Measurements from ENCODE around the gene SLC10A3. TPM values are rescaled to one million over a fixed set of nuclear protein-coding genes. Genes with fewer than 3 reads are reported as not detected.
A peak's percentile ranks its signal among the peaks of the same experiment; 100 is the strongest.

SLC10A3 gene, protein sequence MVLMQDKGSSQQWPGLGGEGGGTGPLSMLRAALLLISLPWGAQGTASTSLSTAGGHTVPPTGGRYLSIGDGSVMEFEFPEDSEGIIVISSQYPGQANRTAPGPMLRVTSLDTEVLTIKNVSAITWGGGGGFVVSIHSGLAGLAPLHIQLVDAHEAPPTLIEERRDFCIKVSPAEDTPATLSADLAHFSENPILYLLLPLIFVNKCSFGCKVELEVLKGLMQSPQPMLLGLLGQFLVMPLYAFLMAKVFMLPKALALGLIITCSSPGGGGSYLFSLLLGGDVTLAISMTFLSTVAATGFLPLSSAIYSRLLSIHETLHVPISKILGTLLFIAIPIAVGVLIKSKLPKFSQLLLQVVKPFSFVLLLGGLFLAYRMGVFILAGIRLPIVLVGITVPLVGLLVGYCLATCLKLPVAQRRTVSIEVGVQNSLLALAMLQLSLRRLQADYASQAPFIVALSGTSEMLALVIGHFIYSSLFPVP
- polyA plus RNA-seq (2013, experiment 1 of 2): 17.3 TPM
- polyA plus RNA-seq (2013, experiment 2 of 2): 14.2 TPM

DNA sequence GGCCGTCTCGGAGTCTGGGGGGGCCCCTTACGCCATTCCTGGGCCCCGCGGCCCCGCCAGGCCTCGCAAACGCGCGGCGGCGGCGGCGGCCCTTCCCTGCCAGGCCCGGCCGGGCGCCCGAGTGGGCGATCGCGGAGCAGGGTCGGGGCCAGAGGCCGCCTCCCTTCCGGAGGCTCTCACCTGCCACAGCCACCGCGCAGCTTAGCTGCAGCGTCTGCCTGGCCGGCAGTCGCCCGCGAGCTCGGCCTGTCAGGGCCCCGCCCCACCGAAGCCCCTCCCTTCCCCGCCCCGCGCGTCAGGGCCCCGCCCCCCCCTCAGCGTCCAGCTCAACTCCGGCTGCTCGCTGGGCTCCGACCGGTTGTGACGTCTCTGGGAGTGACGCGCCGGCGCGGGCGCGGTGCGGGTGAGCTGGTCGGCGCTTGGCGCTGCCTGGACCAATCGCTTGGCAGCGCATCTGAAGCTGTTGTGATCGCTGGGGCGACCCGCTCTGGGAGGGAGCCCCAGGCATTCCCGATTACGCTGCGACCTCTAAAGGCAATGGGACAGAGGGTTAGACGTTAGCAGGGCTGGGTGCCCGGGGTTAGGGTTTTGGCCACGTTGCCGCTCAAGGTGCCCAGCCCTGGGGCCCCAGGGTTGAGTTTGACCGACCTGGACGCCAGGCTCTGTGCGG, at the start of gene SLC10A3:
SLC10A3 (minus strand) TSS at position 216 of the 670 bp plus-strand sequence. CDS start 1,689 bp downstream, outside the sequence.
- Histone ChIP-seq H3K4me3 (ENCODE audit: extremely low read depth, insufficient read depth, low read length, poor library complexity, severe bottlenecking) (peak within 1 kb of the TSS; percentile 47), H3K27ac (ENCODE audit: low read depth, low read length, severe bottlenecking) (peak within 1 kb of the TSS; percentile 86), H3K4me1 (ENCODE audit: control insufficient read depth, insufficient read depth, low read length, poor library complexity, severe bottlenecking) (no peaks in the 10 kb centered on the region), H3K9me3 (ENCODE audit: control insufficient read depth, low read length) (no peaks in the 10 kb centered on the region), H3K36me3 (ENCODE audit: control insufficient read depth, insufficient read depth, low read length) (peaks cover 12% of the 10 kb centered on the region)
- 0% methylated on average over 19 to 20 of the region's 71 CpGs for WGBS, 2 experiments (ENCODE audit: insufficient coverage in 2 of 2)

DNA sequence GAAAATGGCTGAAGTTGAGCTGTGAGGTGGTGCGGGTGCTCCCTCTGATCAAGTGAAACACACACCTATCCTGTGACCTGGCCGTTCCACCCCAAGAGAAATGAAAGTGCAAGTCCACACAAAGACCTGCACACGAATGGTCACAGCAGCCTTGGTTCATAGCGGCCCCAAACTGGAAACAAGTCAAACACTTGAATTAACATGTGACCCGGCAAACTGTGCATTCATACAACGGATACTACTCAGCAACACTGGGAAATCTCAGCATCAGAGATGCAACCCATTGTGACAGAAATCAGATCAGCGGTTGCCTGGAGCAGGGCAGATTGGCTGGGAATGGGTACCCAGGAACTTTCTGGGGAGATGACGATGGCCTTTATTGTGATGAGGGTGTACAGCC, 48.6 kb upstream of the SLC10A3 start:
- peaks cover 16% of the 10 kb centered on the region for H3K4me1 ChIP-seq (ENCODE audit: control insufficient read depth, insufficient read depth, low read length, poor library complexity, severe bottlenecking)
- no peak overlapping the region for H3K27ac ChIP-seq (ENCODE audit: low read depth, low read length, severe bottlenecking)
- H3K36me3 ChIP-seq (ENCODE audit: control insufficient read depth, insufficient read depth, low read length): peaks cover 15% of the 10 kb centered on the region
- no peak overlapping the region for H3K4me3 ChIP-seq (ENCODE audit: extremely low read depth, insufficient read depth, low read length, poor library complexity, severe bottlenecking)
- 92 to 97% methylated on average over 2 to 4 of the region's 8 CpGs for WGBS, 2 experiments (ENCODE audit: insufficient coverage in 2 of 2)
- H3K9me3 ChIP-seq (ENCODE audit: control insufficient read depth, low read length): no peaks in the 10 kb centered on the region

DNA sequence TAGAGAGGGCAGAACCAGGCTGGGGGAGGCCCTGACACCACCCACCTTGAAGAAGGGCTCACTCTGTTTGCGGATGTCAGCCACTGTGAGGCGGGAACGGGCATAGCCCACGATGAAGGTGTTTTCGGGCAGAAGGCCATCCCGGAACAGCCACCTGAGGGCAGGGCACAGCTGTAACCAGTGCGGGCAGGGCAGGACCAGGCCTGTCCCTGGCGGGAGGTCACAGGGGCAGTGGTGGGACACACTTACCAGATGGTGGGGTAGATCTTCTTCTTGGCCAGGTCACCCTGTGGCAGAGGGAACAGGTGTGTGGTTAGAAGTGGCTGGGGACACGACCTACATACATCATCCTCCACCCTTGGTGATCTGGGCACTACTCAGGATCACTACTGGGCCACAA, 45.5 kb upstream of the SLC10A3 start:
- Histone ChIP-seq H3K27ac (ENCODE audit: low read depth, low read length, severe bottlenecking) (no peak overlapping the region), H3K4me3 (ENCODE audit: extremely low read depth, insufficient read depth, low read length, poor library complexity, severe bottlenecking) (no peak overlapping the region), H3K36me3 (ENCODE audit: control insufficient read depth, insufficient read depth, low read length) (peaks cover 31% of the 10 kb centered on the region), H3K4me1 (ENCODE audit: control insufficient read depth, insufficient read depth, low read length, poor library complexity, severe bottlenecking) (peaks cover 6% of the 10 kb centered on the region), H3K9me3 (ENCODE audit: control insufficient read depth, low read length) (no peaks in the 10 kb centered on the region)
- 95 to 98% methylated on average over 4 to 6 of the region's 9 CpGs for WGBS, 2 experiments (ENCODE audit: insufficient coverage in 2 of 2)

DNA sequence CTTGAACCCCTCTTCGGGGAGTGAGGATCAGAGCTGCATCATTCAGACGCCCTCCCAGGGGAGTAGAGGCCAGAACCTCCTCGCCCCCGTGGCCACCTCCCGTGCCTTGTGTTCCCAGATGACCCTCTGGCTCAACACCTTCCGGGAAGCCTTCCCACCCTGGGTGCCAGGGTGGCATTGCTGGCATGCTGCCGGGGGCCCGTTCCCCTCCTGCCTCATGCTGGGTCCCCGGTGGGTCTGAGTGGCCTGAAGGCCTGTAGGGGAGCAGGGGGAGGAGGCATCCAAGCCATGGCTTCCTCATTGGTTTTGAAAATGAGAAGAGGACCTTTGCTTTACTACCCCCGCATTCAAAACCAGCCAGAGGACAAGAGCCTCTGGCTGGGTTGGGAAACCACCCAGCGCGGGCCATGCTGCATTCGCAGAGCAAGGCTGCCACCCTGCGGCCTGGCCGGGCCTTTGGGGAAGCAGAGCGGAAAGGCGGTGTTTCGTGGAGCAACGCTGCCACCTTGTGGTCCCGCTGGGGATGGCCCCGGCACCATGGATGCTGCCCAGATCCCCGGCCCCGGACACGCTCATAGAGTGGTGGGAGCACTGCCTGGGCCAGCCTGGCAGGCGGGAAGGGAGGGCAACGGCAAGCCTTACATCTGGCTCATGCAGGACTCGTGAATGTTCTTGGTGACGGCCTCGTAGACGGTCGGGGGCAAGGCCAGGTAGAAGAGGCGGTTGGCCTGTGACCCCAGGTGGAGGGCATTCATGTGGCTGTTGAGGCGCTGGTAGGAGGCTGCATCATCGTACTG, 44.3 kb upstream of the SLC10A3 start:
- no peak overlapping the region for H3K27ac ChIP-seq (ENCODE audit: low read depth, low read length, severe bottlenecking)
- peaks cover 11% of the 10 kb centered on the region for H3K4me1 ChIP-seq (ENCODE audit: control insufficient read depth, insufficient read depth, low read length, poor library complexity, severe bottlenecking)
- H3K36me3 ChIP-seq (ENCODE audit: control insufficient read depth, insufficient read depth, low read length): peaks cover 31% of the 10 kb centered on the region
- H3K4me3 ChIP-seq (ENCODE audit: extremely low read depth, insufficient read depth, low read length, poor library complexity, severe bottlenecking): no peak overlapping the region
- WGBS, 2 experiments (ENCODE audit: insufficient coverage in 2 of 2): 26 to 62% methylated on average over 14 to 15 of the region's 34 CpGs
- no peaks in the 10 kb centered on the region for H3K9me3 ChIP-seq (ENCODE audit: control insufficient read depth, low read length)

DNA sequence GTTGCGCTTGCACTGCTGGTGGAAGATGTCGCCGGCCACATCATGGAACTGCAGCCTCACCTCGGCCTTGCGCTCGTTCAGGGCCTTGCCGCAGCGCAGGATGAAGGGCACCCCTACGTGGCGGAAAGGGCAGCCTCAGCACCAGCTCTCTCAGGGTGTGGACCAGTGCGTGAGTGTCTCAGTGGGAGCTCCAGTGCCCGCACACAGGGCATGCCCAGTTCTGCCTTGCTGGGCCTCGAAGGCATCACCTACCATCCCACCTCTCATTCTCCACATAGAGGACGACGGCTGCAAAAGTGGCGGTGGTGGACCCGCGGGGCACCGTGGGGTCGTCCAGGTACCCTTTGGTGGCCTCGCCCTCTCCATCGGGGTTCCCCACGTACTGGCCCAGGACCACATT, 42.3 kb upstream of the SLC10A3 start:
- Histone ChIP-seq H3K4me3 (ENCODE audit: extremely low read depth, insufficient read depth, low read length, poor library complexity, severe bottlenecking) (no peak overlapping the region), H3K36me3 (ENCODE audit: control insufficient read depth, insufficient read depth, low read length) (peaks cover 26% of the 10 kb centered on the region), H3K9me3 (ENCODE audit: control insufficient read depth, low read length) (no peaks in the 10 kb centered on the region), H3K4me1 (ENCODE audit: control insufficient read depth, insufficient read depth, low read length, poor library complexity, severe bottlenecking) (peaks cover 11% of the 10 kb centered on the region), H3K27ac (ENCODE audit: low read depth, low read length, severe bottlenecking) (no peak overlapping the region)
- 97 to 98% methylated on average over 4 to 14 of the region's 23 CpGs for WGBS, 2 experiments (ENCODE audit: insufficient coverage in 2 of 2)

DNA sequence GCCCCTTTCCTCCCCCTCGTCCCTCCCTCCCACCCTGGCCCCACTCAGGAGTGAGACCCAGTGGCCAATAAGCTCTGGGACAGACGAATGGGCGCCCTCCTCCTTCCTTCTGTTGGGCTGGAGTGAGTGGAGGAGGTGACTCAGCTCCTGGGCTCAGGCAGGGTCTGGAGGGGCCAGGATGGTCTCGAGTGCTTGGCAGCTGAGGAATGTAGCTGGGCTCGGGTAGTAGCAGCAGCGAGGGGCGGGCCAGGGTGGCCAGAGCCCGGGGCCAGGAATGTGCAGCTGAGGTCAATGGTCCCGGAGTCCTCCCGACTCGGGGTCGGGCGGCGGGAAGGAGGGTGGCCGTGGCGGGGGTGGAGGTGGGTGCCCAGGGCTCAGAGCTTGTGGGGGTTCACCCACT, 41.2 kb upstream of the SLC10A3 start:
- peak overlapping the region; percentile 66 for H3K27ac ChIP-seq (ENCODE audit: low read depth, low read length, severe bottlenecking)
- H3K4me3 ChIP-seq (ENCODE audit: extremely low read depth, insufficient read depth, low read length, poor library complexity, severe bottlenecking): no peak overlapping the region
- peaks cover 26% of the 10 kb centered on the region for H3K36me3 ChIP-seq (ENCODE audit: control insufficient read depth, insufficient read depth, low read length)
- H3K4me1 ChIP-seq (ENCODE audit: control insufficient read depth, insufficient read depth, low read length, poor library complexity, severe bottlenecking): peaks cover 11% of the 10 kb centered on the region
- WGBS, 2 experiments (ENCODE audit: insufficient coverage in 2 of 2): 55% methylated on average over 4 of the region's 16 CpGs; no CpG with 5 or more reads in 1 of the 2 experiments
- no peaks in the 10 kb centered on the region for H3K9me3 ChIP-seq (ENCODE audit: control insufficient read depth, low read length)

DNA sequence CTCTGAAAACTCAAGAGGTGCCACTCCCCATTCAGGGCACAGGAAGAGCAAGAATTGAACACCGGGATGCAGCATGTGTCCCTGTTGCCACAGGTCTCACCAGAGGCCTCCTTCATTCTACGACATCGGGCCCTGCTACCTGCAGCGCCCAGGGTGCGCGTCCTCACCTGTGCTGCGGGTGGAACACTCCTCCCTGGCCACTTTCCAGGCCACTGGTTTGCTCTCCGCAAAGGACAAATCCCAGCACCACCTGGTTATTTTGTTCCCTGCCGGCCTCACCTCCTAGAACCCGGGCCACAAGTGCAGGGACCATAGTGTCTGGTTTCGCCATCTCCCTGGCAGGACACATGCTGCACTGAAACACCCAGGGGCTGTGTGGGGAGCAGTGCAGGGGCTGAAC, 39.9 kb upstream of the SLC10A3 start:
- Histone ChIP-seq H3K4me1 (ENCODE audit: control insufficient read depth, insufficient read depth, low read length, poor library complexity, severe bottlenecking) (peaks cover 11% of the 10 kb centered on the region), H3K27ac (ENCODE audit: low read depth, low read length, severe bottlenecking) (no peak overlapping the region), H3K9me3 (ENCODE audit: control insufficient read depth, low read length) (no peaks in the 10 kb centered on the region), H3K36me3 (ENCODE audit: control insufficient read depth, insufficient read depth, low read length) (peaks cover 21% of the 10 kb centered on the region), H3K4me3 (ENCODE audit: extremely low read depth, insufficient read depth, low read length, poor library complexity, severe bottlenecking) (no peak overlapping the region)
- WGBS, 2 experiments (ENCODE audit: insufficient coverage in 2 of 2): 95% methylated on average over 11 of the region's 11 CpGs; no CpG with 5 or more reads in 1 of the 2 experiments

DNA sequence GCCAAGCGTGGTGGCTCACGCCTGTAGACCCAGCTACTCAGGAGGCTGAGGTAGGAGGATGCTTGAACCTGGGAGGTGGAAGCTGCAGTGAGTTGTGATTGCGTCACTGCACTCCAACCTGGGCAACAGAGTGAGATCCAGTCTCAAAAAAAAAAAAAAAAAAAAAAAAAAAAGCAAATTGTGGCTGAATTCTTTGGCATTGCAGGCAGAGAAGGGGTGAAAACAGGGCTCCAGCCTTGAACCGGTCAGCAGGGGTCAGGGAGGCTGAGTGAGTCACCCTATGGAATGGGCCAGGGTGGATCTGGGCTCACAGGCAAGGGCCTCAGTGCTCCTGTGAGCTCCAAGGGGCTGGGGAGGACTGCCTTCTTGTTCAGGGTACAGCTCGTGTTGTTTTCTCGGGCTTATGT, 38.8 kb upstream of the SLC10A3 start:
- Histone ChIP-seq H3K27ac (ENCODE audit: low read depth, low read length, severe bottlenecking) (no peak overlapping the region), H3K9me3 (ENCODE audit: control insufficient read depth, low read length) (no peaks in the 10 kb centered on the region), H3K4me3 (ENCODE audit: extremely low read depth, insufficient read depth, low read length, poor library complexity, severe bottlenecking) (no peak overlapping the region), H3K36me3 (ENCODE audit: control insufficient read depth, insufficient read depth, low read length) (peaks cover 17% of the 10 kb centered on the region), H3K4me1 (ENCODE audit: control insufficient read depth, insufficient read depth, low read length, poor library complexity, severe bottlenecking) (peaks cover 8% of the 10 kb centered on the region)
- WGBS, 2 experiments (ENCODE audit: insufficient coverage in 2 of 2): 94 to 100% methylated on average over 2 to 4 of the region's 6 CpGs

DNA sequence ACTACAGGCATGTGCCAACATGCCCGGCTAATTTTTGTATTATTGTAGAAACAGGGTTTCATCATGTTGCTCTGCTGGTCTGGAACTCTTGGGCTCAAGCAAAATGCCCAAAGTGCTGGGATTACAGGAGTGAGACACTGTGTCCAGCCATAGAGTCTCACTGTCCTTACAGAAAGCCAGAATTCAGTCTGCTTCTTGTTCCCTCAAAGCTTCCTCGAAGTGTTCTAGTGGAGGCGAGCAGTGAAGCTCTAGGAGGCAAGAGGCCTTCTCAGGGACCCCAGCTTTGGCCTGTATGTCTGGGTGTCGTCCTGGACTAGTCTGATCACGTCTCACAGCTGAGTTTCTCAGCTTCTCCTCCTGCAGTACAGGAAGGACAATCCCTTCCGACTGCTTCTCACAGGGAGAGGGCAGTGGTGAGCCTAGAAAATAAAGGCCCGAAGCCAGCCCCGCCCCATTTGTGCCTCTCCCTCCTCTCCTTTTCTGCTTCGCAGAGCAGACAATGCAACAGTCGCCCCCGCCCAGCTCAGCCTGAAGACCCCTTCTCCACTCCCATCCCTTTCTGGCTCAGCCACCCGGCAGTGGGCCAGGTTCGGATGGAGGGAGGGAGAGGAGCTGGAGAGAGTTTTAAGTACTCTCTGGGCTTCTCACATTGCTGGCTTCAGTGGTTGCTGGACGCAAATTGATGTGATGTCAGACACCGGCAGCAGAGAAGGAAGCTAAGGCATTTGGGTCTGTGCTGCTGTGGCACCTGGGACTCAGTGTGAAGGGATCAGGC, 36.7 kb upstream of the SLC10A3 start:
- H3K27ac ChIP-seq (ENCODE audit: low read depth, low read length, severe bottlenecking): peak overlapping the region; percentile 59
- no peaks in the 10 kb centered on the region for H3K36me3 ChIP-seq (ENCODE audit: control insufficient read depth, insufficient read depth, low read length)
- no peaks in the 10 kb centered on the region for H3K9me3 ChIP-seq (ENCODE audit: control insufficient read depth, low read length)
- no peak overlapping the region for H3K4me3 ChIP-seq (ENCODE audit: extremely low read depth, insufficient read depth, low read length, poor library complexity, severe bottlenecking)
- peaks cover 8% of the 10 kb centered on the region for H3K4me1 ChIP-seq (ENCODE audit: control insufficient read depth, insufficient read depth, low read length, poor library complexity, severe bottlenecking)
- WGBS, 2 experiments (ENCODE audit: insufficient coverage in 2 of 2): 29 to 34% methylated on average over 3 to 4 of the region's 15 CpGs

Data from mesodermal cell (in vitro differentiated cells).